Glomerular endothelial cell (primary cell): ENCODE data around the gene ILRUN. TPM values are rescaled to one million over a fixed set of nuclear protein-coding genes. Genes with fewer than 3 reads are reported as not detected.
"Not testable (repeated sequence)": the region's sequence is repeated elsewhere in the genome, so short reads cannot be mapped to it uniquely, and the experiment has no call there.

Experiments
- DNase-seq: peaks from one replicate; pipeline ENCODE4 v3.0.0-alpha.2; 2011; ENCODE audit warnings: low read depth, low spot score; ENCODE audit errors: extremely low read depth
- total RNA-seq: library from RNA; depleted of rRNA; stranded (reverse); fragments of >200 nt; gene quantifications from 2 replicates; pipeline ENCODE4 v1.2.3, GENCODE V29; 2015

The ILRUN gene
- total RNA-seq, 1 donor from 2014 or later: 40.4 TPM

DNA sequence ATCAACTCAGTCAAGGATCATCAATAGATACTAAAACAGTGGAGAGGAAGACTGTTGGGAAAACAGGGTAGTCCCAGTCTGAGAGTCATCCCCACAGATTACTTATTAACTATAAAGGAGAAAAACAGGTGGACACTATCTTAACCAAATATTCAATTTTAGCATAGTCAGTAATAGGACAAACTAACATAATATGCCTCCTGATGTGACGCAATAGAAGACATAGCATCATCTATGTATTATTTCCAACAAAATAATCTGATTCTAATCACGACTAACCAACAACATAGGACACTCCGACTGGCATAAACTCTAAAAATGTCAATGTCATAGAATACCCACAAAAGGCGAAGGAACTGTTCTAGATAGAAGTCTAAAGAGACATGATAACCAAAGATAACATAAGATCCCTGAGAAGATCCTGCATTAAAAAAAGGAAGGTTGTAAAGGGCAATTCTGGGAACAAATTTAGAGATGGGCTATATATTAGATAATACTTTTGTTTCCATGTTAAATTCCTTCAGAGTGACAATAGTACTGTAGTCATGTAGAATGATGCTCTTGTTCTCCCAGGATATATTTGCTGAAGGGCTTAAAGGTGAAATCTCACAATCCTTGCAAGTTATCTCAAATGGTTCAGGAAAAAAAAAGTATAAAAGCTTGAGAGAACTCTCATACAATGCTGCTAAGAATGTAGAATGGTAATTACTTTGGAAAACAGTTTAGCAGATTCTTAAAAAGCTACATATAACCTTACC lies 28.9 kb downstream of the ILRUN start:
- no peak for DNase-seq

DNA sequence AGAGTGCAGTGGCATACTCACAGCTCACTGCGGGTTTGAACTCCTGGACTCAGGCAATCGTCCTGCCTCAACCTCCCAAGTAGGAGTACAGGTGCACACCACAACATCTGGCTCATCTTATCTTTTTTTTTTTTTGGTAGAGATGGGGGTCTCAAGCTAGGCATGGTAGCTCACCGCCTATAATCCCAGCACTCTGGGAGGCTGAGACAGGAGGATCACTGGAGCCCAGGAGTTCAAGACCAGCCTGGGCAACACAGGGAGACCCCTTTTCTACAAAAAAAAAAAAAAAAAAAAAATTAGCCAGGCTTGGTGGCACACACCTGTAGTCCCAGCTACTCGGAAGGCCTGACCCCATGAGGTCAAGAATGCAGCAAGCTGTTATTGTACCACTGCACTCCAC lies 31.5 kb downstream of the ILRUN start:
- no peak for DNase-seq

DNA sequence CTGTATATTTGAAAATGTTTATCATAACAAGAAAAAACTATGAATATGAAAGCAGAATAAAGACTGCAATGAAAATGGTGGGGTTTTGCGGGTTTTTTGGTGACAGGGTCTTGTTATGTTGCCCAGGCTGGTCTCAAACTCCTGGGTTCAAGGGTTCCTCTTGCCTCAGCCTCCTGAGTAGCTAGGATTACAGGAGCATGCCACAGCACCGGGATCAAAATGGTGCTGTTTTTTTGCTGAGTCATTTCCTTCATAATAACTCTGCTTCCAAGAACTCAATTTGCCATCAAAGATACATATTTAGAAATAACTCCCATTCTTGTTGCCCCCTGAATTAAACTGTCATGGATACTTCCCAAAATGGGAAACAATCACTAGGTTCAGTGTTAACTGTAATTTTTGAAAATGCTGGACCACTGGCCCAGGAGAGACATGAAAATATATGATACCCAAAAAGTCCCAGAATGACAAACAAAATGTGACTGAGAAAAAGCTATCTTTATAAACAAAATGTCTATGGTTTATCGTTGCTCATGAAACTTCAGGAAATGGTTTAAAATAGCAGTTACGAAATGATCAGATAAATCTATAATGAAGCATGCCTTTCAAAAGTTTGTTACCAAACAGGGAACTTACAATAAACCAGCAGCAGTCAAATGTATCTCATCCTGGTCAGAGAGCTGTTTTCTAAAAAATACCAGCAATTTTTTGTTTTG lies 32.2 kb downstream of the ILRUN start:
- no peak for DNase-seq

DNA sequence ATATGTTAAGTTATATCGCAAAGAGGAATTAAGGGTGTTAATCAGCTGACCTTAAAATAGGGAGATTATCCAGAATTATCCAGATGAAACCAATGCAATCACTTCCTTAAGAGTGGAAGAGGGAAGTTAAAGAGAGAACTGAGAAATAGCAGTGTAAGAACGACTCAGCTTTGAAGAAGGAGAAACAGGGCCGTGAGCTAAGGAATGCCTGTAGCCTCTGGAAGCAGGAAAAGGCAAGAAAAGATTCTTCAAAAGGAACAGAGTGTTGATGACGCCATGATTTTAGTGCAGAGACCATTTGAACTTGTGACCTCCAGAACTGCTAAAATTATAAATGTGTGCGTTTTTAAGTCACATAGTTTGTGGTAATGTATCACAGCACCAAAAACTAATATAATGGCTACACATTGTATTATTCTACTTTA lies 32.7 kb downstream of the ILRUN start:
- no peak for DNase-seq

DNA sequence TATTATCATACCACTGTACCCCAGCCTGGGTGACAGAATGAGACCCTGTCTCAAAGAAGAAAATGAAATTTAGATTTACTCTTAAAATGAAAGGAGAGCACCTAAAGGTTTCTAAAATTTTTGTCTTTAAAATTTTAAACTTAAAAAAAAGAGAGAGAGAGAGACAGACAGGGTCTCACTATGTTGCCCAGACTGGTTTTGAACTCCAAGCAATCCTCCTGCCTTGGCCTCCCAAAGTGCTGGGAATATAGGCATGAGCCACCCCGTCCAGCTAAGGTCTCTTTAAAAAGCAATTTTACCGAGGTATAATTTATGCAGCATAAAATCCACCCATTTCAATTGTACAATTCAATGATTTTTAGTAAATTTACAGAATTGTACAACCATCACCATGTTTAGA lies 33.2 kb downstream of the ILRUN start:
- no peak for DNase-seq

DNA sequence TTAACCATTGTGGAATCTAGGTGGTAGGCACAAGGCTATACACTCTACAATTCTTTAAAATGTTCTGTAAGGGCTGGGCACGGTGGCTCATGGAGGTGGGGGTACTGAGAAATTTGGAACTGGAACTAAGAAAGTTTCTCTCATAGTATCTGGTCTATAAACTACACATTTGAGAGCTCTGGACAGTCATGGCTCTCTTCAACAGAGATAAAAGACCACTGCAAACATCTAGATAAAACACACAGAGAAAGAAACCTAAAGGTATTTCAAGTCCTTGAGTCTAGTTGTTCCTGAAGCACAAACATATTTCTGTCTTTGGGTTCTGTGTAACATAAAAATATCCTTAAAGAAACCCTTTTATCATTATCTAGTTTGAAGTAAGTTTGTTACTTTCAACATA lies 35.2 kb downstream of the ILRUN start:
- DNase-seq: no peak

DNA sequence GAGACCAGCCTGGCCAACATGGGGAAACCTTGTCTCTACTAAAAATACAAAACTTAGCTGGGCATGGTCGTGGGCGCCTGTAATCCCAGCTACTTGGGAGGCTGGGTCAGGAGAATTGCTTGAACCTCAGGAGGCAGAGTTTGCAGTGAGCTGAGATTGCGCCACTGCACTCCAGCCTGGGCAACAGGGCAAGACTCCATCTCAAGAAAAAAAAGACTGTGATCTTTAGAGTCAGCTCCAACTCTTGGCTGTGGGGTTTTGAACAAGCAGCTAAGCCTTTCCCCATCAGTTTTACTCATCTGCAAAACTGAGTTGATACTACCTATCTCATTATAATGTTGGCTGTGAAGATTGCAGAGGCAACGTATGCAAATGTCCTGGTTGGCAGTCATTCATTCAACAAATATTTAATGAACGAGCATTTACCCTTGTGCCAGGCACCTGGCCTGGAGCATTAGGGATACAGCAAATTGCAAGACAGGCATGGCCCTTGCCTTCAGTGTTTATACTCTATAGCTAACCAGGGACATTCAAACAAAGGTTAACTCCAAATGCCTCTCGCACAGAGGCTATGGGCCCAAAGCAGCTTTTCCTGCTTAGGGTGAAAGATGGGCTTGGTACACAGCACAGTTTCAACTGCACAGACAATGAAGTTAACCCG lies 37.8 kb downstream of the ILRUN start:
- DNase-seq: no peak

DNA sequence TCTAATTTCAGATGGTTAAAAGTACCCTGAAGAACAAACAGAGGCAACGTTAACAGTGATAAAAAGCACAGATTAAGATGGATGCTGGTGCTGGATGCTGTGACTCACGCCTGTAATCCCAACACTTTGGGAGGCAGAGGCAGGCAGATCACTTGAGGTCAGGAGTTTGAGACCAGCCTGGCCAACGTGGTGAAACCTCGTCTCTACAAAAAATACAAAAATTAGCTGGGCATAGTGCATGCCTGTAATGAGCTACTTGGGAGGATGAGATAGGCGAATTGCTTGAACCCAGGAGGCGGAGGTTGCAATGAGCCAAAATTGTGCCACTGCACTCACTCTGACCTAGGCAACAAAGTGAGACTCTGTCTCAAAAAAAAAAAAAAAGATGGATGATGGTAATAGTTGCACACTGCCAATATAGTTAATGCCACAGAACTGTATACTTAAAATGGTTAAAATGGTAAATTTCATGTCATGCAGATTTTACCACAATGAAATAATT lies 38.5 kb downstream of the ILRUN start:
- not testable (repeated sequence) for DNase-seq

DNA sequence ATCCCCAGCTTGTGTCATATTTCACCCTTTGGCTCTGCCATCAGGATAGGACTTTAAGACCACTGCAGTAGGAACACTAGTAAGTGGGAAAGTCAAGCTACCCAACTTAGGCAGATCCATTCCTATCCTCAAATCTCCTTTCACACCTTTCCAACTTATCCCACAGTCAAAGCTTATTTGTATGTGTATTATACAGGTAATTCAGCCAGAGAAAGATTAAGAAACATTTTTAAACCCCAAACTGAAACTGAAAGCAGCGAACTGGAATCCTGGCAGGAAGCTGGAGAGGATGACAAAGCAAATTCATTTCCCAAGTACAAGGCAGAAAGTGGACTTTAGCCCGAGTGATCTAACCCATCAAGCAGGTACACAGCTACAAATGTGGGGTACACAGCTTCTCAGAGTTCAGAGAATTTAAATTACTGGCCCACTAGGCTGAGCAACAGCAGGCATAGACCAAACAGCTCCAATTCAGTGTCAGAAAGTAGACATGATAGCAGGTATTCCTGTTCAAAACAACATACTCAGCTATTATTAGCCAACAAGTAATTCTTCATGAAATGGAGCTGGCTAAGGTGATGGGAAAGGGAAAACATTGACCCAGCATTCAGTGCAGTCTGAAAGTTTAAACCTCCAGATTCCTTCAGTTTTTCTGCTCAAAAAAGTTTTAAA lies 39.1 kb downstream of the ILRUN start:
- DNase-seq: peak; percentile 77

DNA sequence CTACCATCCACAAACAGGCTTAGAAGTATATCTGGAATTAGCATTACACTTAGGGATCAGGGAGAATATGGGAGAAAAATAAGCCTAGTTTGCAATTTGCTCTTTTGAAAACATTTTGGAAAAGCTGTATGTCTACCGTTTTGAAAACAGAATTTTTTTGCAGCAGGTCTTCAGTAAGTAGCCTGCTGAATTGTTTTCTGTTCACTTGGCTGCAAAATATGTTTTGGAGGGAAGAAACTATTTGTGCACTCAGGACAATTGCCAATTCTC lies 39.6 kb downstream of the ILRUN start:
- DNase-seq: no peak

DNA sequence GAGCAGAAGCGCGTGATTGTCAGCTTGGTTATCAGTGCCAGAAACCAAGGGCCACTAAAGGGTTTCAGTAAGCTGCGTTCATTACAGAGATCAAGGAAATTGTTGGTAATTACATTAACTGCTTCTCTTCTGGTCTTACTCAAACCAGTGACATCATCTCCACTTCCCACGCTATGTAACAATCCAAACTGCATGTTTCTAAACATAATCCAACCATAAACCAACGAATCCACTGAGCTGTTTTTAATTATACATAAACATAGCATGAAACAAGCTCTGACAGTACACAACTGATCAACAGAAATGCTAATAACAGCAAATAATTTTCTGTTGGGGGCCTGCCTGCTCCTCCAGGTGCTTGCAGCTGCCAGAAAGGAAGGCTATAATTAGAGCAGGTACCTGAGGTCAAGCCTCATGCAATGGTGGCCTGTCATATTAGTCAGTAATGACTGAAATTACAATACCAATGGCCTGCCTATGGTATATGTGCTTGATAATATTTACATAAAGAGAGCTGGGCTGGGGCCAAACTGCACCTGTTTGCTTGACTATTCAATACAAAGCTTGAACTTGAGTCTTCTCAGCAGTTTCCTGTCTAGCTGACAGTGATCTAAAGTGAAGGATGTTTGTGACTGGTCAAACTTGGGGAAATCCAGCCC lies 40.1 kb downstream of the ILRUN start:
- no peak for DNase-seq

DNA sequence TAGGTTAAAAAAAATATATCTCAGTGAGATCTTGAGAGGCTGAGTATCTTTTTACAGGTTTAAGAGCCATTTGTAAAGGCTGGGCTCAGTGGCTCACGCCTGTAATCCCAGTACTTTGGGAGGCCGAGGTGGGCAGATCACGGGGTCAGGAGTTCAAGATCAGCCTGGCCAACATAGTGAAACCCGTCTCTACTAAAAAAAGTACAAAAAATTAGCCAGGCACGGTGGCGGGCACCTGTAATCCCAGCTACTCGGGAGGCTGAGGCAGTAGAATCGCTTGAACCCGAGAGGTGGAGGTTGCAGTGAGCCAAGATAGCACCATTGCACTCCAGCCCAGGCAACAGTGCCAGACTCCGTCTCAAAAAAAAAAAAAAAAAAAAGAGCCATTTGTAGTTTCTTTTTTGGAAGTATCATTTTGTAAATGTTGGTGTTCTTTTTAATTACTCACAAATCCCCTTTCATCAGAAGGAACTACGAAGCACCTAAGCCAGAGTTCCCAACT lies 40.6 kb downstream of the ILRUN start:
- not testable (repeated sequence) for DNase-seq

DNA sequence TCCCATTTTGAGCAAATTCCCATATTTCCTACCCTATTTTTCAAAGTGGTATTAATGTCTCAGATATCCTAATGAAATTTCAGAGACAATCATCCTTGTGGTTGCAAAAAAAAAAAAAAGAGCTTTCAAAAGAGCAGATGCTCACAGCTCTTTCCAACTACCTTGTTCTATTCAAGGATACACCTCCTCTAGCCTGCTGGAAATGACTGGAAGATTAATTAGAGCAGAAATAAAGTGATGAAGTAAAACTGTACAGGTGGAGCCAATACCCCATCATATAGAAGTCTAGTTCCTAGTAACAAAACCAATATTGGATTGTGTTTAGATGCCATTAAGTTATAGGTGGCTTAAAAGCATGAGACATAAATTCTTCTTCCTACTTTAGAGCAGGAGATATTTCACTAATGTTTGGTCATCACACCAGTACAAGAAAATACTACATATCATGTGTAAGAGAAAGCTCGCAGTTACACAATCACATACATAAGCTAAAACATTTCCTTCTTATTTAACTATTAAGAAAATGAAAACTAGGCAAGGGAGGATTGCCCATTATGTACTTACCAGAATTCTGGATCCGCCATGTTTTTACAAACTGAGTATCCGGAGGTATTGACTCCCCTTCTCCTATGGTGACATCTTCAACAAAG lies 42.4 kb downstream of the ILRUN start:
- no peak for DNase-seq

DNA sequence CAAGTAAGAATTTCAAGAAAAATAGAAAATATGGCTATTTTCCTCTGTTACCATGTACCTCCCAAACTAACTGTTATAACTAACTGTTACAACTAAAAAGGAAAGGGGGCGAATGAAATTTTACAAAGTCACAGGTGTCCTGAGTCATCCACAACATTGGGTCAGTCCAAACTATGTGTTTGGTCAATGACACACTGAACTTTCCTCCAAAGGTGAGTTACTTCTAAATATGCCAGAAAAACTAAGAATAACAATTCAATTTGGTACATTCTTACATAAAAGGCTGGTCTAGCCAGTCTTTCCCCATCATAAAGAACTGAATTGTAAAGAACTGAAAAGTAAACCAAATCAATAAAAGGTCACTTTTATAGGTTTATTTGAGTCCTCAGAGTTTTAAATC lies 44.3 kb downstream of the ILRUN start:
- no peak for DNase-seq

DNA sequence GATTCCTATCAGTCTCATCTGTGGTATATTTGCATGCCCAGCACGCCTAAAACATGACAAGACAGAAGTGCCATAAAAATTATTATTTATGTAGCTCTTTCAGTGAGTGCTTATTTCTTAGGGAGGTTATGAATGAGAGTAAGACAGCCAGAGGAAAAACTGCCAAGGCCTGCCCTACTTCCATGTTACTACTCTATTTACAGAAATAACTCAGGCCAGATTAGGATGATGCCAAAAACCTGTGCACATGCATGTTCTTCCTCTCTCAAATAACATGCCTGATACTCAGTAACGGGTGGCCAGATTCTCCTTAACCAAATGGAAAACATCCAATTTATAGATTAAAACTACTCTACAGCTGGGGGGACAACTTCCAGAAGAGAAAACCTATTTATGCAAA lies 45.7 kb downstream of the ILRUN start:
- DNase-seq: no peak

DNA sequence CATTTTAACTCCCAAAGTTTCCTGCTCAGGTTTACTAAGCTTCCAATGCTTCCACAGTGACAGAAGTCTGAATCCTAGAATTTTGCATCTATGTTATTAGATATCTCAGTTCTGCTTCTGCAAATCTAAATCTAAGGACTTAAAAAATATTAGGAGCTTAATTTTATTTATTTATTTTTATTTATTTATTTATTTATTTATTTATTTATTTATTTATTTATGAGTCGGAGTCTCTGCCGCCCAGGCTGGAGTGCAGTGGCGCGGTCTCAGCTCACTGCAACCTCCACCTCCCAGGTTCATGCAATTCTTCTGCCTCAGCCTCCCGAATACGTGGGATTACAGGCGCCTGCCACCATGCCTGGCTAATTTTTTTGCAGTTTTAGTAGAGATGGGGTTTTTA lies 46.3 kb downstream of the ILRUN start:
- DNase-seq: not testable (repeated sequence)

DNA sequence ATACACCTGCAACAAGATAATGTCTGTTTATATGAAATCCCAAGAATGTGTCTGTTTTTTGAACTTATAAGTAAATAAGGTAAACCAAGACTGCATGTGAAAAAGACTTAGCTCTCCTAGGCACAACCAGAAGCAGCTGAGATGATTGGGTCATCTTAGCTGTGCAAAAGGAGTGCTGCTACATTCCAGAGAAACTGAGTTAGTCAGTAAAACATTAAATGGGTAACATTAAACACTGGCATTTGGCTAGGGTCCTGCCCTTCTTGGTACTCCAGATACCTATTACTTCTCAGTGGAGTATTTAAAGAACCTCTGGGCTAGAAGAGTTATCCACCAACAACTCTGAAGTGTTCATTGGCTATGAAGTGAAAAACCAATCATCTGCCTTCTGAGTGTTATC lies 47.8 kb downstream of the ILRUN start:
- DNase-seq: no peak
